GM19468 (cell line): Measurements from ENCODE around the gene ABAT.
A peak's percentile ranks its signal among the peaks of the same experiment; 100 is the strongest.
"Not testable (repeated sequence)": the region's sequence is repeated elsewhere in the genome, so short reads cannot be mapped to it uniquely, and the experiment has no call there.

Experiments used
- ATAC-seq: cut with Tn5 transposase; IDR thresholded peaks from one replicate; pipeline ENCODE4 v1.9.1; 2021; ENCODE audit warnings: mild to moderate bottlenecking, moderate library complexity, moderate number of reproducible peaks; ENCODE audit not compliant: unreplicated experiment; ENCODE audit errors: extremely low read depth

The ABAT gene

GRCh38 chr16:8648877-8649276, 25.5 kb upstream of the ABAT start:
- no peak for ATAC-seq

- no peak for ATAC-seq
These were observed 24.4 kb upstream of the ABAT start for GRCh38 chr16:8649829-8650554.

GRCh38 chr16:8651958-8652357, 22.5 kb upstream of the ABAT start:
- ATAC-seq = not testable (repeated sequence)

- no peak for ATAC-seq
These were observed 19.2 kb upstream of the ABAT start for GRCh38 chr16:8655184-8655717.

GRCh38 chr16:8656376-8656775, 18.0 kb upstream of the ABAT start:
- ATAC-seq = no peak

- no peak for ATAC-seq
These were observed 13.5 kb upstream of the ABAT start for GRCh38 chr16:8660841-8661301.

GRCh38 chr16:8661703-8662102, 12.7 kb upstream of the ABAT start:
- no peak for ATAC-seq

GRCh38 chr16:8663192-8664089, 11.0 kb upstream of the ABAT start:
- ATAC-seq = no peak

GRCh38 chr16:8665529-8665928, 8.9 kb upstream of the ABAT start:
- ATAC-seq = no peak

GRCh38 chr16:8667492-8667891, 6.9 kb upstream of the ABAT start:
- ATAC-seq = no peak

GRCh38 chr16:8668113-8668512, 6.3 kb upstream of the ABAT start:
- ATAC-seq = no peak

- no peak for ATAC-seq
These were observed 4.9 kb upstream of the ABAT start for GRCh38 chr16:8669481-8669880.

- ATAC-seq = no peak
These were observed 4.3 kb upstream of the ABAT start for GRCh38 chr16:8670014-8670560.

GRCh38 chr16:8673611-8674412, 605 bp upstream of the ABAT start:
- ATAC-seq = peak; percentile 12

GRCh38 chr16:8675183-8676159, 1.1 kb downstream of the ABAT start:
- no peak for ATAC-seq

- no peak for ATAC-seq
These were observed 1.7 kb downstream of the ABAT start for GRCh38 chr16:8676160-8676547.

GRCh38 chr16:8676737-8677375, 2.4 kb downstream of the ABAT start:
- no peak for ATAC-seq

GRCh38 chr16:8677481-8677880, 3.1 kb downstream of the ABAT start:
- no peak for ATAC-seq
